ENCODE data around the gene DENND1A. TPM values are rescaled to one million over a fixed set of nuclear protein-coding genes. Genes with fewer than 3 reads are reported as not detected.

Gene DENND1A
- total RNA-seq, 4 donors from 2014 or later: 15.8 to 33.5 (median 23.9) TPM

GRCh38 chr9:123411191-123411590, 518.7 kb downstream of the DENND1A start:
- TF ChIP-seq, protein P1, sequence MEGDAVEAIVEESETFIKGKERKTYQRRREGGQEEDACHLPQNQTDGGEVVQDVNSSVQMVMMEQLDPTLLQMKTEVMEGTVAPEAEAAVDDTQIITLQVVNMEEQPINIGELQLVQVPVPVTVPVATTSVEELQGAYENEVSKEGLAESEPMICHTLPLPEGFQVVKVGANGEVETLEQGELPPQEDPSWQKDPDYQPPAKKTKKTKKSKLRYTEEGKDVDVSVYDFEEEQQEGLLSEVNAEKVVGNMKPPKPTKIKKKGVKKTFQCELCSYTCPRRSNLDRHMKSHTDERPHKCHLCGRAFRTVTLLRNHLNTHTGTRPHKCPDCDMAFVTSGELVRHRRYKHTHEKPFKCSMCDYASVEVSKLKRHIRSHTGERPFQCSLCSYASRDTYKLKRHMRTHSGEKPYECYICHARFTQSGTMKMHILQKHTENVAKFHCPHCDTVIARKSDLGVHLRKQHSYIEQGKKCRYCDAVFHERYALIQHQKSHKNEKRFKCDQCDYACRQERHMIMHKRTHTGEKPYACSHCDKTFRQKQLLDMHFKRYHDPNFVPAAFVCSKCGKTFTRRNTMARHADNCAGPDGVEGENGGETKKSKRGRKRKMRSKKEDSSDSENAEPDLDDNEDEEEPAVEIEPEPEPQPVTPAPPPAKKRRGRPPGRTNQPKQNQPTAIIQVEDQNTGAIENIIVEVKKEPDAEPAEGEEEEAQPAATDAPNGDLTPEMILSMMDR (IDR thresholded peaks at IDR 0.05): no peak
- H3K9me3 ChIP-seq: no peaks in the 10 kb centered on the region
- no peaks in the 10 kb centered on the region for H3K27me3 ChIP-seq
- H3K27ac ChIP-seq: no peak overlapping the region
- no peak overlapping the region for H3K4me3 ChIP-seq
- 98% methylated on average over 10 of the region's 10 CpGs for WGBS
- H3K4me1 ChIP-seq: peaks cover 3% of the 10 kb centered on the region
- no peak for DNase-seq (ENCODE audit: low spot score in 2 of 2)
- no peaks in the 10 kb centered on the region for H3K36me3 ChIP-seq

DNA sequence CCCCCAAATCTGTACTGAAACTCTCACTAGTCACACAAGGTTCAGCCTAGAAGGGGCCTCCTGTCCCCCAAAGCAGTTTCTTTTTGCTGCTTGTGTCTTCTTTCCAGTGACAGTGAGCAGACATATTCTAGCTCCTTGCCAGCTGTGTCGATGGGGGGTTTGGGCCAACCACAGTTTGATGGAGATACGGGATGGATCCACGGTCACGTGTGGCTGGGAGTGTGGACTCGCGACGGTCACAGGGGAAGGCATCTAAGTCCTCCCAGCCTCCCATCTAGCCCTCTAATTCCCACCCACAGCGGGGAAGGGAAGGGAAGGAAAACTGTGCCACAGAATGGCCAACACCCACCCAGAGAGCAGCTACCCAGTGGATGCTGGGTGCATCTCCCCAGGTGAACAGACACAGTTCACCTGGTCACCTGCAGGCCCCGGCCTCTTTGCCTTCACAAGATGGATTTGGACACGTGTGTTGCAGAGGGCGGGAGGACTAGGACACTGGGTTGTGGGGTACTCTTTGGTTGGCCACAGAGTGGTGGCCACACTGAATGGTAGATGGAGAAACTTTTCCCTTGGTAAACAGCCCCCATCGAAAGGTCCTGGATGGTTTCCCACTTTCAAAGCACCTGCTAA, 519.5 kb downstream of the DENND1A start:
- WGBS: 94% methylated on average over 11 of the region's 12 CpGs
- Histone ChIP-seq H3K36me3 (no peaks in the 10 kb centered on the region), H3K27me3 (no peaks in the 10 kb centered on the region), H3K9me3 (no peaks in the 10 kb centered on the region), H3K4me3 (no peak overlapping the region), H3K4me1 (peaks cover 3% of the 10 kb centered on the region), H3K27ac (no peak overlapping the region)
- DNase-seq (ENCODE audit: low spot score in 2 of 2): no peak
- TF ChIP-seq POLR2A (IDR thresholded peaks at IDR 0.05) (no peak), POLR2AphosphoS5 (IDR thresholded peaks at IDR 0.05) (no peak), EP300 (IDR thresholded peaks at IDR 0.05) (no peak)
- TF ChIP-seq, protein P1 (IDR thresholded peaks at IDR 0.05): no peak

GRCh38 chr9:123408313-123409262, 521.3 kb downstream of the DENND1A start:
- no peak for TF ChIP-seq POLR2A (IDR thresholded peaks at IDR 0.05)
- no peak for TF ChIP-seq EP300 (IDR thresholded peaks at IDR 0.05)
- TF ChIP-seq, protein P1 (IDR thresholded peaks at IDR 0.05): no peak
- TF ChIP-seq POLR2AphosphoS5 (IDR thresholded peaks at IDR 0.05): no peak
- Histone ChIP-seq H3K36me3 (no peaks in the 10 kb centered on the region), H3K4me3 (no peak overlapping the region), H3K27me3 (no peaks in the 10 kb centered on the region), H3K4me1 (no peaks in the 10 kb centered on the region), H3K9me3 (no peaks in the 10 kb centered on the region), H3K27ac (no peak overlapping the region)
- no peak for DNase-seq (ENCODE audit: low spot score in 2 of 2)
- WGBS: 91% methylated on average over 3 of the region's 10 CpGs

DNA sequence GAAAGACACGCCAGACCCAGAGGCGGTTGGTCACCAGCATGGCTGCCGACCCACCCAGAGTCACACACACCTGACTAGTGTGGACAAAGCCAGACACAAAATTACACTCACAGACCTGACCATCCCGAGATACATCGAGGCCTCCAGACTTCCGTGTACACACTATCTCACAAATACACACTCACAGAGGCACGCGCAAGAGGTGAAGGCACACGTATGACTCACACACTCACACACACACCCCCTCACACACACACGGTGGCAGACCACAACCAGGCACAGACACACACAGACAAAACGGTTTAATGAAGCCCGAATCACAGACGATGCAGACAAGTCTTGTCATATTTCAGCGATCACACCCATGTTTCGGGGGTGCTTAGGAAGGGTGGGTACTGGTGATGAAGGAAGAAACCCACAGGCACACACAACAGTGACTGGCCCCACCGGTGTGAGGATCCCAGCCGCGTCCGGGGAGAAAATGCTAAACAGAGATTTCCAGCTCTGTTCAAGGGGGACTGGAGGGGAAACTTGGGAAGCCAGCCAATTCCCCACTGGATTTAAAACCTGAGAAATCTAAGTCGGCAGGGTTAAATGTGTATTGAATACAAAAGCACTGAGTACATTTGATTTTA, 522.6 kb downstream of the DENND1A start:
- 75% methylated on average over 18 of the region's 20 CpGs for WGBS
- Histone ChIP-seq H3K9me3 (no peaks in the 10 kb centered on the region), H3K27me3 (no peaks in the 10 kb centered on the region), H3K27ac (no peak overlapping the region), H3K4me3 (no peak overlapping the region), H3K36me3 (no peaks in the 10 kb centered on the region), H3K4me1 (no peaks in the 10 kb centered on the region)
- TF ChIP-seq POLR2A (IDR thresholded peaks at IDR 0.05) (no peak), POLR2AphosphoS5 (IDR thresholded peaks at IDR 0.05) (no peak), EP300 (IDR thresholded peaks at IDR 0.05) (no peak)
- TF ChIP-seq, protein P1 (IDR thresholded peaks at IDR 0.05): no peak
- no peak for DNase-seq (ENCODE audit: low spot score in 2 of 2)
